ENCODE data around the gene ETV1. TPM values are rescaled to one million over a fixed set of nuclear protein-coding genes. Genes with fewer than 3 reads are reported as not detected.

The ETV1 gene
- total and polyA plus RNA-seq, 2 donors: 3.5 to 34.1 TPM

DNA sequence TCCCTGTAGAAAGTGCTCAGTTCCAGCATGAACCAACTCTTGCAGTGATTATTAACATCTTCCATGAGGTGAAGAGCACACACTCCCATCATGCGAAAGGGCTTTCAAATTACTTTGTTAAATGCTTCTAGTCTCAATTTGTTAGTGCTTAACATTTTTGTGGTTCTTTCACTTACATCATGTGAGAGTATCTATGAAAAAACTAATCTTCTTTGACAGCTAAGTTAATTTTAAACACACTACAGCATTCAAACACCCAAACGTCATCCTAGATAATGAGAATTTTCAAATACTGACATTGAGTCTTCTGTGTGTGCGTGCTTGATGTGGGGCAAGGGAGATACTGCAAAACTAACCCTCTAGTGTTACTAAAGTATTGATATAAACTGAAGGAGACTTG lies 84.8 kb downstream of the ETV1 start:
- H3K4me3 ChIP-seq (ENCODE audit: low read depth, low read length): no peak overlapping the region
- 84% methylated on average over 3 of the region's 3 CpGs for WGBS
- no peaks in the 10 kb centered on the region for H3K4me1 ChIP-seq (ENCODE audit: insufficient read depth)
- DNase-seq (ENCODE audit: extremely low spot score): no peak
- no peak overlapping the region for H3K27ac ChIP-seq (ENCODE audit: low read depth)
- no peaks in the 10 kb centered on the region for H3K36me3 ChIP-seq (ENCODE audit: insufficient read depth)

- Histone ChIP-seq H3K4me1 (ENCODE audit: insufficient read depth) (no peaks in the 10 kb centered on the region), H3K27ac (ENCODE audit: low read depth) (no peak overlapping the region), H3K4me3 (ENCODE audit: low read depth, low read length) (no peak overlapping the region), H3K36me3 (ENCODE audit: insufficient read depth) (no peaks in the 10 kb centered on the region)
- WGBS: 72% methylated on average over 2 of the region's 2 CpGs
- DNase-seq (ENCODE audit: extremely low spot score): no peak
Measured at GRCh38 chr7:13904007-13904406, 85.5 kb downstream of the ETV1 start.

DNA sequence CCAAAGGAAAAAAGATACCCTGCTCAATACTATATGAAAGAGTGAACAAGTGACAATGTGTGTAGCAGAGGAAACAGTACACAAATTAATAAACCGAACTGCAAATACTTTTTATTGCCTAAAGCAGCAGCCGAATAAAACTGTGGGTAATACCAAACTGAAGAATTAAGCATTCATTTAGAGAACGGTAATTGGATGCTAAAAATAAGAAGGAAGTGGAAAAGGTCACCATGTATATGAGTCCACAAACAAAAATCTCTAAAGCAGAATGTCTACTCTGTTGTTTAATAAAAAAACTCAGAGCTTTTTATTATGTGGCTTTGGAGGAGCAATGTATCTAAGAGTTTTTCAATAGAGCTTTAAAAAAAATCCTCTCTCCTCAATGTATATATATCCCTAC lies 87.9 kb downstream of the ETV1 start:
- H3K4me3 ChIP-seq (ENCODE audit: low read depth, low read length): no peak overlapping the region
- H3K4me1 ChIP-seq (ENCODE audit: insufficient read depth): no peaks in the 10 kb centered on the region
- no peak overlapping the region for H3K27ac ChIP-seq (ENCODE audit: low read depth)
- WGBS: 77% methylated on average over 3 of the region's 3 CpGs
- DNase-seq (ENCODE audit: extremely low spot score): no peak
- H3K36me3 ChIP-seq (ENCODE audit: insufficient read depth): no peaks in the 10 kb centered on the region

DNA sequence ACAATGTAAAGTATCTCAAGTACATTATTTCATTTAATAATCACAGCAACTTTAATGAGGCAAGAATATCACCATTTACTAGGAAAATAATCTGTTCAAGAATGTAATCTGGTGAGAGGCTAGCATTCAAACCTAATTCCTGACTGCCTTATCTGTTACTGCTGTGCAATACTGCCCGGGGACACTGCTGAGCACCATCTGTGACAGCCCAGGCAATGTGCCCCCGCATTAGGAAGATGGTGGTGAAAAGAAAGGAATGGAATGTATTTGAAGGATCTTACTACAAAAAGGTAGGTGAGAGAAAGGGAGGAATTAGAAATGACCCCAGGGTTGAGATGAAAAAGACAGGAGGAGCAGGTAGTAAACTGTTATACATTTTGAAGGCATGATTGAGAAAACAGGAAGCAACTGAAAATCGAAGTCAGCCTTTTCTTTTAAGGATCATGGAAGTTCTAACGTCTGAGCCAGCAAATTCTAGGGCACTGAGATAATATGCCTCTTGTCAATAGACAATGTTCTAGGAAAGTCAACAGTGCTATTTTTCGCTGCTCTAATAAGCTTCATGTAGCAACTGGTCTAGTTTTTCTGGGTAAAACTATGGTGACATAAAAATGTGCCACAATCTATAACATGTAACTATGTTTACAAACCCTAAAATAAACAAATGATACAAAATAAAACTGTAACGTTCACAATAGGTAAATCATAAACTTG lies 90.4 kb downstream of the ETV1 start:
- no peak for DNase-seq (ENCODE audit: extremely low spot score)
- no peak overlapping the region for H3K4me3 ChIP-seq (ENCODE audit: low read depth, low read length)
- no peaks in the 10 kb centered on the region for H3K4me1 ChIP-seq (ENCODE audit: insufficient read depth)
- H3K36me3 ChIP-seq (ENCODE audit: insufficient read depth): no peaks in the 10 kb centered on the region
- no peak overlapping the region for H3K27ac ChIP-seq (ENCODE audit: low read depth)
- WGBS: 57% methylated on average over 6 of the region's 6 CpGs

DNA sequence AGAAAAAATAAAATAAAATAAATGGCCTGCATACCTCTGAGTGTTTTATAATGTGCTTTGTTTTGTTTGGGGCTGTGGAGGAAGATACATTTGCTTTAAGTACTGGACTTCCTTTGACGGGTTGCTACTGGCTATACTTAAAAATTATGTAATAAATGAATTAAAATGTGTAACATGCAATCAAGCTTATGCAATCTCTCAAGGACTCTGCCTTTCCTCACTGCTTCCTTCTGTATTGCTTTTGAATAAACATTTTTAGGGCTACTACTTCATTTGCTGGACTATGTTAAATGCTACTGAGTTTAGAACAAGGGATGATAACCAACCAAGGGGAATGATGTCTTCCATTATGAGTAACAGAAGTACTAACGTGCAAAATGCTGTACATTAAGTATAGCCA lies 91.6 kb downstream of the ETV1 start:
- H3K4me1 ChIP-seq (ENCODE audit: insufficient read depth): no peaks in the 10 kb centered on the region
- DNase-seq (ENCODE audit: extremely low spot score): no peak
- WGBS: 50% methylated on average over 2 of the region's 2 CpGs
- no peak overlapping the region for H3K4me3 ChIP-seq (ENCODE audit: low read depth, low read length)
- no peak overlapping the region for H3K27ac ChIP-seq (ENCODE audit: low read depth)
- no peaks in the 10 kb centered on the region for H3K36me3 ChIP-seq (ENCODE audit: insufficient read depth)

DNA sequence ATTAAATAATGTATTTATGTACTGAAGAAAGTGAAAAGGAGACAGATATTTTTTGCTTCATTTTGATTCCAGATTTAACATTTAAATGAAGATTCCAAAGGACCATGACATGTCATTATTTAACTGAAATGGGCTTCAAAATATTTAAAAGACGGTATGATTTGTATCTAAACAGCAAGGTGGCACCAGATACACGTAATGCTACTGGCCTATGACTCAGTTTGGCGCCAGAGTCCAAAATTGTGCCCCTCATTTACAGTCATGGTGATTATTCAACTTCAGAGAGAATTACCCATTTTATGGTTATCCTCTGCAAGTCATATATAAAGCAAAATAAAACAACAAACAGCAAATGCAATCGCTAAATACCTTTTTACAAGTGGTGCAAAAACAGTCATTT lies 94.5 kb downstream of the ETV1 start:
- no peak overlapping the region for H3K27ac ChIP-seq (ENCODE audit: low read depth)
- WGBS: 84% methylated on average over 4 of the region's 4 CpGs
- no peak for DNase-seq (ENCODE audit: extremely low spot score)
- no peak overlapping the region for H3K4me3 ChIP-seq (ENCODE audit: low read depth, low read length)
- H3K4me1 ChIP-seq (ENCODE audit: insufficient read depth): no peaks in the 10 kb centered on the region
- no peaks in the 10 kb centered on the region for H3K36me3 ChIP-seq (ENCODE audit: insufficient read depth)

DNA sequence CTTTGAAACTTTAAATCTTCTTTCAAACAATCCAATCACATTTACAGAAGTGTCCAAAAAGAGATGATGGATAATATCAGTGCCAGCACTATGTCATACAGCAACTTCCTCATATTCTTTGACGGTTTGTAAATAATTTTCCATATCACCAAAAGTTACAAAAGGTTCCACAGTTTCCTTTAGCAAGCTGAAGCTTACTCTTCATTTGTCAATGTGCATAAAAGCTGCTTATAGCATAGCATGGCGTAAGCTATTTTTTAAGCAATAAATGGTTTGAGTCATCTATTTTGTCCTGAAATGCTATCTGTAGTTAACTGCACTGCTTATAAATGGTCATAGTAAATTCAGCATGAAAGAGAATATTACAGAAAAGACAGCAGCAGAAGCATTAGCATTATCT lies 95.1 kb downstream of the ETV1 start:
- Histone ChIP-seq H3K36me3 (ENCODE audit: insufficient read depth) (no peaks in the 10 kb centered on the region), H3K4me3 (ENCODE audit: low read depth, low read length) (no peak overlapping the region), H3K27ac (ENCODE audit: low read depth) (no peak overlapping the region), H3K4me1 (ENCODE audit: insufficient read depth) (no peaks in the 10 kb centered on the region)
- WGBS: 85% methylated on average over 2 of the region's 2 CpGs
- no peak for DNase-seq (ENCODE audit: extremely low spot score)

DNA sequence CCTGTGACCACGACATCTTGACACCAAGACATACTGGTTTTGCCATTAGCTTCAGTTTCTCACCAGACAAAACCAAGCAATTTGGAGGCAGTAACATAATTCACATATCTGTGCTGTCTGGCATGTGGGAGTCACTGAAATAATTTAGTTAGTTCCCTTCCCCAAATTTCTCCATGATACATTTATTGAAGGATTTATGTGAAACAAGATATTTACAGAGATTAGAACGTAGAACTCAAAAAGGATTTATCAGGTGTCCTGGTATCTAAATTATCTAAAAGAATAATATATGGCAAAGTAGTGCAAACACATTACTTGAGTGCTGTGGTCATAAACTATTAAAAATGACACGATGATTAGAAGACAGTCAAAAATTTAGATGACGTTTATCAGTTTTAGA lies 98.7 kb downstream of the ETV1 start:
- Histone ChIP-seq H3K4me1 (ENCODE audit: insufficient read depth) (no peaks in the 10 kb centered on the region), H3K4me3 (ENCODE audit: low read depth, low read length) (no peak overlapping the region), H3K27ac (ENCODE audit: low read depth) (no peak overlapping the region), H3K36me3 (ENCODE audit: insufficient read depth) (no peaks in the 10 kb centered on the region)
- 79% methylated on average over 4 of the region's 4 CpGs for WGBS
- no peak for DNase-seq (ENCODE audit: extremely low spot score)

- Histone ChIP-seq H3K27ac (ENCODE audit: low read depth) (no peak overlapping the region), H3K4me3 (ENCODE audit: low read depth, low read length) (no peak overlapping the region), H3K4me1 (ENCODE audit: insufficient read depth) (no peaks in the 10 kb centered on the region), H3K36me3 (ENCODE audit: insufficient read depth) (no peaks in the 10 kb centered on the region)
- WGBS: 90% methylated on average over 2 of the region's 2 CpGs
- no peak for DNase-seq (ENCODE audit: extremely low spot score)
Measured at GRCh38 chr7:13886356-13886755, 103.1 kb downstream of the ETV1 start.

DNA sequence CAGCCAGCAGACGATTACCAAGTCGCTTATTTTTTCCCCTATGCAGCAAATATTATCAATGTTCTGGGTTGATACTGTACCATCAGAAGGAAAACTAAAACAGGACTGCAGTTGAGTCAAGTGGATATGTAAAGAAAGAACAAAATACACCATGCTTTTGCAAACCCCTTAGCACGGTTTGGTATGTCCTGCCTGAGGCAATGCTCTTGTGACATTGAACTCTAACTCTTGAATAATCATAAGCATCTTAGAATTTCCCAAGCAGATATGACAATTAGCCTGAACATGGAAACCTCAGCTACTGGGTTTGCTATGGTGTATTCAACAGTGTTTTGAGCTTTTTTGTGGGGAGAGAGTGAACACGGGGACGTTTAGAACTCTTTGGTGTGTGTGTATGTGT lies 107.4 kb downstream of the ETV1 start:
- no peak overlapping the region for H3K4me3 ChIP-seq (ENCODE audit: low read depth, low read length)
- no peaks in the 10 kb centered on the region for H3K36me3 ChIP-seq (ENCODE audit: insufficient read depth)
- WGBS: 92% methylated on average over 5 of the region's 5 CpGs
- H3K4me1 ChIP-seq (ENCODE audit: insufficient read depth): no peaks in the 10 kb centered on the region
- no peak for DNase-seq (ENCODE audit: extremely low spot score)
- no peak overlapping the region for H3K27ac ChIP-seq (ENCODE audit: low read depth)

- no peak for DNase-seq (ENCODE audit: extremely low spot score)
- no peaks in the 10 kb centered on the region for H3K4me1 ChIP-seq (ENCODE audit: insufficient read depth)
- no peak overlapping the region for H3K4me3 ChIP-seq (ENCODE audit: low read depth, low read length)
- H3K36me3 ChIP-seq (ENCODE audit: insufficient read depth): no peaks in the 10 kb centered on the region
- no peak overlapping the region for H3K27ac ChIP-seq (ENCODE audit: low read depth)
- 90% methylated on average over 2 of the region's 2 CpGs for WGBS
Measured at GRCh38 chr7:13880789-13881188, 108.7 kb downstream of the ETV1 start.

DNA sequence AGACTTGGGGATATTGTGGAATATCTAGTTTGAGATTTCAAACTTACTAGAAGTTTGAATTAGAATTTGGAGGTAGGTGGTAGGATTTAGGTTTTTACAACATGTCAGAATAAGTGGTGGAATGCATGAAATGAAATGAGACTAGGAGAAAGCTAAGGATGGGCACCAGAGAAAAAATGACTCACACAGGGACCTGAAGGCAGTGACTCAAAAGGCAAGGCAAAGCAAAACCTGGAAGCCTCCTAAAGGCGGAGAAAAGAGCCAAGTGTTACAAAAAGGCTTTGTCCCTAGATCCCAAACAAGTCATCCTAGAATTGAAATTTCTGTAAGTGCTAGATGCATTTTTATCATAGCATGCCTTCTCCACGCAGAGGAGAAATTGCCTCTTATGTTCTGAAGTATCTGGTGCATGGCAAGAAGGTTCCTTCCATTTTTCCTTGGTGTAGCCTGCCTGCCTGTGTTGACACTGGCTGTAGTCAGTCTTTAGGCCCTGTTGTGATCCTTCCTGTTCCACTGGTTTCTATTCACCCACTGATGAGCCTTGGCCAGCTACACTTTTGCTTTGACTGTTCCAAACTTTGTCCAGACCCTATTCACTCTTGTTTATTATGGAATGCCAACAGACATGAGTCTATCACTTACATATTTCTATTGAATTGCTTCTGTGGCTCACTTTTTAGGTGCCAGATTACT lies 109.3 kb downstream of the ETV1 start:
- no peak for DNase-seq (ENCODE audit: extremely low spot score)
- H3K27ac ChIP-seq (ENCODE audit: low read depth): no peak overlapping the region
- WGBS: 86% methylated on average over 2 of the region's 2 CpGs
- no peaks in the 10 kb centered on the region for H3K4me1 ChIP-seq (ENCODE audit: insufficient read depth)
- H3K4me3 ChIP-seq (ENCODE audit: low read depth, low read length): no peak overlapping the region
- no peaks in the 10 kb centered on the region for H3K36me3 ChIP-seq (ENCODE audit: insufficient read depth)

- Histone ChIP-seq H3K27ac (ENCODE audit: low read depth) (no peak overlapping the region), H3K36me3 (ENCODE audit: insufficient read depth) (no peaks in the 10 kb centered on the region), H3K4me1 (ENCODE audit: insufficient read depth) (no peaks in the 10 kb centered on the region), H3K4me3 (ENCODE audit: low read depth, low read length) (no peak overlapping the region)
- DNase-seq (ENCODE audit: extremely low spot score): no peak
Measured at GRCh38 chr7:13879143-13879542, 110.3 kb downstream of the ETV1 start.

DNA sequence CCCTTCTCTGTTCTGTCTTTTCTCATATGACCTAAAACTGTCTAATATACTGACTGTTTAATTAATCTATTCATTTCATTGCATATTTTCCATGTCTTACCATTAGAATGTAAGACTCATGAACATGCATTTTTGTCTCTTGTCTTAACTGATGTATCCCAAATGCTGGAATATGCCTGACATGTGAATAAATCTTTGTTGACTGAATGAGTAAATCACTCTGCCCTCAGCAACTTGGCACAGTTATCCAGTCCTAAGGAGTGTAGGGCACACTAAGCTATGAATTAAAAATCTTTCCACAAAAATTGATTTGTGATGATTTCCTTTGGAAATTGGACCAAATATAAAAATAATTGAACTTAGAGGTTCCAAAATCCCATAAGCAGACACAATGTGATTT lies 111.3 kb downstream of the ETV1 start:
- no peaks in the 10 kb centered on the region for H3K4me1 ChIP-seq (ENCODE audit: insufficient read depth)

More for the DNA sequence above, 111.3 kb downstream of the ETV1 start:
- no peak for DNase-seq (ENCODE audit: extremely low spot score)
- Histone ChIP-seq H3K27ac (ENCODE audit: low read depth) (no peak overlapping the region), H3K36me3 (ENCODE audit: insufficient read depth) (no peaks in the 10 kb centered on the region), H3K4me3 (ENCODE audit: low read depth, low read length) (no peak overlapping the region)
